ENCODE measurements around the gene KRTAP10-12.

KRTAP10-12 gene

GRCh38 chr21:44742418-44743153 is 45.6 kb downstream of the KRTAP10-12 start:
- in situ Hi-C loops (cut with MboI; ENCODE audit: low pct_unique_long_range_greater_than_20kb, low sequenced_read_pairs, unreplicated experiment), result no loop called here
- DNase-seq (ENCODE audit: low spot score), result no peak
- TF ChIP-seq, protein P1, sequence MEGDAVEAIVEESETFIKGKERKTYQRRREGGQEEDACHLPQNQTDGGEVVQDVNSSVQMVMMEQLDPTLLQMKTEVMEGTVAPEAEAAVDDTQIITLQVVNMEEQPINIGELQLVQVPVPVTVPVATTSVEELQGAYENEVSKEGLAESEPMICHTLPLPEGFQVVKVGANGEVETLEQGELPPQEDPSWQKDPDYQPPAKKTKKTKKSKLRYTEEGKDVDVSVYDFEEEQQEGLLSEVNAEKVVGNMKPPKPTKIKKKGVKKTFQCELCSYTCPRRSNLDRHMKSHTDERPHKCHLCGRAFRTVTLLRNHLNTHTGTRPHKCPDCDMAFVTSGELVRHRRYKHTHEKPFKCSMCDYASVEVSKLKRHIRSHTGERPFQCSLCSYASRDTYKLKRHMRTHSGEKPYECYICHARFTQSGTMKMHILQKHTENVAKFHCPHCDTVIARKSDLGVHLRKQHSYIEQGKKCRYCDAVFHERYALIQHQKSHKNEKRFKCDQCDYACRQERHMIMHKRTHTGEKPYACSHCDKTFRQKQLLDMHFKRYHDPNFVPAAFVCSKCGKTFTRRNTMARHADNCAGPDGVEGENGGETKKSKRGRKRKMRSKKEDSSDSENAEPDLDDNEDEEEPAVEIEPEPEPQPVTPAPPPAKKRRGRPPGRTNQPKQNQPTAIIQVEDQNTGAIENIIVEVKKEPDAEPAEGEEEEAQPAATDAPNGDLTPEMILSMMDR (IDR thresholded peaks at IDR 0.05; ENCODE audit: extremely low read depth, insufficient read depth, missing control alignments), result peak; percentile 25
